LoVo (cell line): ENCODE measurements around the gene EOGT.

Experiments
- DNase-seq: peaks from one replicate; pipeline ENCODE4 v3.0.0-alpha.2; 2016; ENCODE audit warnings: low spot score

The EOGT gene

DNA sequence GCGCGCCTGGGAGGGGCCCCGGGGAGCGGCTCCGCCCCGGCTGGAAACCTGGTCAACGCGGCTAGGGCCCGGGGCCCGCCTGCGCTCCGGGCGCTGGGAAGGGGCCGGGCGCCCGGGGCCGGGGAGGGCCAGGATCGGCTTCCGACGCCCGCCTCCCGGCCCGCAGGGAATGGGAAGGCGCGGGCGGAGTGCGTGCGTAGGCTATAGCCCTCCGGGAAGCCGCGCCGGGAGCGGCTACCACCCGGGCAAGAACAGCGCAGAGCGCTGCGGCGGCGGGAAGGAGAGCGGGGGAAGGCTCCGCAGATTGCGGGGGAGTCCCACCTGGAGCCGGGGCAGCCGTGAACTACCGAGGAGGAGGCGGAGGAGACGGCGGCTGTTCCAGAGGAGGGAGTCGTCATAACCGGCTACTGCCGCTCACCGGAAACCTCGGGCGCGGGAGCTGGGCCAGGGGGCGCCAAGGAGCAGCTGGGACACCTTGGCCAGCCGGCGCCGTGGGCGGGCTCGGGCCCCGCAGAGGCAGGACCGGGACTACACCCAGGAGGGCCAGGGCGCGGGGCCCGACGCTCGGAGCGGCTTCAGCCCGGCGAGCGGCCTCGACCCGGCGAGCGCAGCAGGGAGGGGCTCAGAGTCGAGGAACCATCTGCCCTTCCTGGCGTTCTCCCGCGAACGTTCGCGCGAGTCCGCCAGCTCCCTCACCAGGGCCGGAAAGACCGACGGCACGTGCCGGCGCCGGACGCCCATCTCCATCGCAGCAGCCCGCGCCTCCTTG lies at the start of gene EOGT:
EOGT (minus strand) TSS at position 432 of the 769 bp plus-strand sequence. CDS start 3,838 bp downstream, outside the sequence.
- DNase-seq: peak; percentile 87

DNA sequence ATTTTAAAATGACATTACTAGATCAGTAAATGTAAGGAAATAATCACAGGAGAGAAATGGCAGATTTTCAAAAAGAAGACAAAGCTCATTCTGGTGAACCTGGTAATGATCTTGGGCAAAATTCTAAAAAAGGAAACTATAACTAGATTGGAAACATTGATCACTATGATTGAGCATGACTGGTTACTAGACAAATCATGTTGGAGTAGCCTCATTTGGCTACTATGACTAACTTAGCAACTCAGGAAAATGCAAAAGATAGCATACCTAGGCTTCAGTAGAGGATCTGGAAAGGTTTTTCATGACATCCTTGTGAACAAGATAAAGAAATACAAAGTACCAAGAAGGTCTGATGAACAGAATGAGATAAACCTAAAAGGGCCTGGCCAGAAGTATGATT lies 46.2 kb upstream of the EOGT start:
- DNase-seq: no peak

DNA sequence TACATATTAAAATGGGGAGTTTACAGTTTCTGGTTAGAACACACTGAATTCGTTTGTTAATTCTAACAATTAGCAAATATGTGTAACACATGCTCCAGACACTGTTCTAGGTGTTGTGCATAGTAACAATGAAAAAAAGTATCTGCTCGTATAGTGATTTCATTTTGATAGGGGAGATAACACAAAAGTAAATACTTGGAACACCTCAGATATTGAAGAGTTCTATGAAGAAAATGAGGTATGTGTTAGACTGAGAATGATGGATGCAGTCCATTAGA lies 45.4 kb upstream of the EOGT start:
- no peak for DNase-seq

DNA sequence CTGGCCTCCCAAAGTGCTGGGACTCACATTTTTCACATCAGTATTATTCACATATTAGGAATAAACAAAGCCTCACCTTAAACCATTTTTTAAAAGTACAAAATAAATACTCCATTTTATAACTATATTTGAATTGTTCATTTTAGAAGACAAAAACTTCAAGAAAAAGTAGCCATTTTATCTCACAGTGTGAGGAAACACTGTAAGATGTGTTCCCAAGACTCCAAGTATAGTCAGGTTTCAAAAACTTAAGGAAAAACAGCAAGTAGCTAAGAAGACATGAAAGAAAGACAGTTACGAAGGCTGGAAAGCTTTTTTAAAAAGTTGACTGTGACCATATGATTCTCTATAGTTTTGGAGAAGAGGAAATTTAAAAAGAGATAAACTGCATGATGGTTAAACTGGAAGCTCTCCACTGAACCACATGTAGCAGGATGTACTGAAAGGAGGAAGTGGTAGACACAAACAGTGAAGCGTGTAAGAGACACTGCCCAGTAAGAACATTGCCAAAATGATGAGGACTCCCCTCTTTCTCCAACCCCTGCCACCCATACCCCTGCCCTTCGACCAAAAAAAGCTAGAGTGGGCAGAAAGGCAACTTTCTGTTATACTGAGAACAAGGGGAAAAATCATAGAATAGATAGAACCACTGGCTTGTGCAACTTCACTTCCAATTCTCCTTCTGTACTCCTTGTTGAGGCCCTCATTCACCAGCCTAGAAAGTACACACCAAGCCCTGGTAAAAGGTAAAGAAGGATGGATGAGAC lies 44.9 kb upstream of the EOGT start:
- no peak for DNase-seq

DNA sequence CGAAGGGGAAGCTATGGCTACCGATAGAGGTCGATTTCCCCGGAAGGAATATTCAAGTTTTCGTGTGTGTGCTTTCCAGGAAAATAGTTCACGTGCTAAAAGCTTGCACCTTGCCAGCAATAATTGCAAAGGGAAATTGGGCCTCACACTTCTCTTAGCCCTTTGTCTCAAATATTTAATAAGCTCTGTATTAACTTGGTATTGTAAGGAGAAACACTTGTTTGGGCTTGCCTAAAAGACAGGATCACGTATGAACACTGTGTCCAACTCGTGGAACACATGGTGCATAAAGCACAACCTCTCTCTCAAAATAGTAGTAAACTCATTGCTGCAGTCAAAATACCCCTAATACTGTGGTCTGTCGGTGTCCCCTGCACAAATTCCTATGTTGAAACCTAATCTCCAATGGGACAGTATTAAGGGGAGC lies 39.0 kb upstream of the EOGT start:
- peak; percentile 2 for DNase-seq

DNA sequence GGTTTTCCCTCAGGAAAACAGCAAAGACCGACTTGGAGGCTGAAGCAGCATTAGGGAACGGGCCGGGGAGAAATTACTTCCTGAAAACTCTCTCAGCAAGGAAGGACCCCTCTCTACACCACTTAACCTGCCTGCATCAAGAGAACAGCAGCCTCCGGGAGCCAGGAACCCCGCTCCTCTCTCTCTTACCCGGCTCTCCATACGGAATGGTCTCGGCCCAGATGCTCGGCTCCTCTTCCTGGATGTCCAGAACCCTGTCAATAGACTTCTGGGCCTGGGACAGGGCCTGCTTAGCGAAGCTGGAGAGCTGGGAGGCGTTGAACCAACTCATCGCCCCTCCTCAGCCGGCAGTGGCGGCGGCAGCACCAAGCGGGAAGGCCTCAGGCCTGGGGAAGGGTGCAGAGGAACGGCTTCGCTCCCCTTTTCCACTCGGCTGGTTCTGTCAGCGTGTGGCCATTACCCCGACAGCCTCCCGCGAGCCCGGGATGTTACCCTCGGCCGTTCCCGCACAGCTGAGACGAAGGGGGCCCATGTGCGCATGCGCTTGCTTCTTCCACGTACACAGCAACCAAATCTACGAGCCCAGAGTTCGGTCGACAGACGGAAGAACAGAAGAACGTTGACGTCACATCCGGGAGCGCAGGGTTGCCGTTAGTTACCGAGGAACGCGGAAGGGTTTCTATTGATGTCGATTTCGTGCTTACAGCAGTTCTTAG lies 38.4 kb upstream of the EOGT start, which contains the start of gene TMF1:
TMF1 (minus strand) TSS at position 578 of the 716 bp plus-strand sequence; CDS start at position 331, 247 bp downstream.
- peak; percentile 99 for DNase-seq

DNA sequence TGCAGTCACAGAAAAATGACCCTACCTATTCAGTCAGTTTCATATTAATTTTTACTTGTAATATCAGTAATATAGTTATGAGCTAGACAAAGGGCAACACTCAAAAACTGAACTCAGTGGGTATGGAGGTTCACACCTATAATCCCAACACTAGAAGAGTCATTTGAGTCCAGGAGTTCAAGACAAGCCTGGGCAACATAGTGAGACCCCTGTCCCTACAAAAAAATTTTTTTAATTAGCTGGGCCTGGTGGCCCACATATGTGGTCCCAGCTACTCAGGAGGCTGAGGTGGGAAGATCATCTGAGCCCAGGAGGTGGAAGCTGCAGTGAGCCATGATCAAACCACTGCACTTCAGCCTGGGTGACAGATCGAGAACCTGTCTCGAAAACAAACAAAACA lies 35.5 kb upstream of the EOGT start:
- no peak for DNase-seq

DNA sequence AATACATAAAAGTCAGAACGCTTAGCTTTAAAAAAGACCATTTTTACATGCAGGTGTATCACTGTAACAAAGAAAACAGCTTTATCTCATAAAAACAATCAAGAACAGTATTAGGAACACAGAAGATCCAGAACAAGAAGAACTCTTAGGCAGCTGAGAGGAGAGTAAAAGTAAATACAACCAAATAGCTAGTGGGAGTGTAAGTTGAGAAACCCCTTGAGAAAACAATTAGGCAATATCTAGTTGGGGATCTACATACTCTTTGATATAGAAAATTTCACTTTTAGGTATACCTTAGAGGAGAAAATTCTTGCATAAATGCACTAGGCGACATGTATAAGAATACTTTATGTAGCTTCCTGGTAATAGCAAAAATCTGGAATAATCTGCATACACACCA lies 31.1 kb upstream of the EOGT start:
- DNase-seq: no peak

DNA sequence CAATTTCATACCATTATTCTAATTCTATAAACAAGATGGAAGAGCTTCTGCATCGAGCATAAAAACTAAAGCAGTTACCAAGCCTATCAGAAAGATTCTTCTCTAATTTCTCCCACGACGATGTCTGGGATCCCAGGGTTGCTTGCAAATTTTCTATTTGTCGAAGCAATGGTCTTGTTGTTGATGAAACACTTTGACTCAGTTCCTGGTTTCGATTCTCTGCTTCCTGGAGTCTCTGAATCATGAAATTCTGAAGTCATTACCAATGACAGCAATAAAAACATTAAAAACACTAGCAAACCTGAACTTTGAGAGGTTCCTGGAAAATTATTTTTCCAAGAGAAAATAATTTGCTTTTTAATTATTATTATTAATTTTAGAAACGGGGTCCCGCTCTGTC lies 20.0 kb upstream of the EOGT start:
- DNase-seq: no peak

DNA sequence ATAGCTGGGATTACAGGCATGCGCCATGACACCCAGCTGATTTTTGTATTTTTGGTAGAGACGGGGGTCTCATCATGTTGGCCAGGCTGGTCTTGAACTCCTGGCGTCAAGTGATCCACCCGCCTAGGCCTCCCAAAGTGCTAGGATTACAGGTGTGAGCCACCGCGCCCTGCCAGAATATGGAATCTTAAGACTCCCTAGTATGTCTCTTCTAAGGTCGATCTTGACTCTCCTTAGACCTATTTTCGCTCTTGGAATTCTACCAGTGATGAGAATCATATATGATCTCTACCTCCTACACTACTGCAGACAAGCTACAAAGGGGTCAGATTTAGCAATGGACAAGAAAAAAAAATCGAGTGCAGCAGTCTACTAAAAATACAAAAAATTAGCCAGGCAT lies 19.3 kb upstream of the EOGT start:
- DNase-seq: no peak

DNA sequence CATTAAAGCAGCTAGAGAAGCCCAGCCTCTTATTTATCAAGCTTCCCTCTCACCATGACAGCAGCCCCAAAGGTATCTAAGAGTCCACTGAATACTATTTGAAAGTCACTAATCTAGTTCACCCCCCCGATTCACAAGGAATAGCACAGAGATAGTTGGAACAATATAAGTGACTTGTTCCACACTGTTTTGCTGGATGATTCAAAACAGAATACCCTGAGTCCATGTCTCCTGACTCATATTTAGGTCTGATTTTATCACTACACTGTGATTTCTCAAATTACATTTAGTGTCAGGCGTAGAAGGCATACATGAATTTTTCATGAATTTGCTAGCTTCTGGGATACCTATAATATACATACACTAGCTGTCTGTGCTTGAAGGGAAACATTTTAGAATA lies 18.7 kb upstream of the EOGT start:
- no peak for DNase-seq

DNA sequence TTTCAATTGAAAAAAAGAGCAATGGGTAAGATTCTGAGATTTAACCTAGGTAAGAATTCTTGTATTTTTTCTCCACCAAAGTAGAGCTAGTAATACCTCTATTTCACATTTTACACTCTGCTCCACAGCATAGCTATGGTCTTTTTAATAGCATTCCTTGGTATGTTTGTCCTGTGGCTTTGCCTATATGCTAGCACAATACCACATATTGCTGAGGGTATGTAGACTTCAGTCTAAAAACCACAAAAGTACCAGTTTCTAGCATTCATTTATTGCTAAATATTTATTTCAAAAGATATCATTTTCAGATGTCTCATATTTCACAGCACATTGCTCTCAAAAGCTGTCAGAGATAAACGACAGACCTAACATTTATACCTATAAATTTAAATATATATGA lies 18.2 kb upstream of the EOGT start:
- no peak for DNase-seq

DNA sequence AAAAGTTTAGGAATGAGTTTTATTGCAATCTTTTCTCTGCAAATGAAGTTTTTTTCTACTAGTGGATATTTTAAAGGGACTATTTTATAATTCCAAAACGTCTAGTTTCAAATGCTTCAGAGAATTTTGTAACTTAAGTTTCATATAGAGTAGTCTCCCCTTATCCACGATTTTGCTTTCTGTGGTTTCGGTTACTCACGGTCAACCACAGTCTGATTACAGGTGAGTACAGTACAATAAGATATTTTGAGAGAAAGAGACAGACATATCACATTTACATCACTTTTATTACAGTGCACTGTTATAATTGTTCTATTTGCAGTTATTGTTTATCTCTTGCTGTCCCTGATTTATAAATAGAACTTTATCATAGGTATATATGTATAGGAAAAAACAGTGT lies 7.4 kb upstream of the EOGT start:
- no peak for DNase-seq

DNA sequence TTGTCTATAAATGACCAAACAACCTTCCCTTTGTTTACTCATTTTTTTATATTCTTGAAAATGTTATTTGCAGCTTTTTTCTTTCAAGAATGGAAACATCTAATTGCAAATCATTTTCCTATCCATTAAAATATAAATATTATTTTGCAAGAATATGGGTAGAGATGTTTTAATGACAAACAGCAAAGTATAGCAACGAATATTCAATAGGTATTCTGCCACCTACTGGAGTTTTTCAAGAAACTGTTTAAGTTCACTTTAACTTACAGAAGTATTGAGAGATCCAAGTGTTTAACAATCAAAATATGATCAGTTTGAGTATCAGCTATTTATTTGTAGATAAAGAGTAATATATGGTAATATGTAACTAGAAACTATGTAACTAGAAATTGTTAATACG lies 6.9 kb upstream of the EOGT start:
- DNase-seq: no peak

DNA sequence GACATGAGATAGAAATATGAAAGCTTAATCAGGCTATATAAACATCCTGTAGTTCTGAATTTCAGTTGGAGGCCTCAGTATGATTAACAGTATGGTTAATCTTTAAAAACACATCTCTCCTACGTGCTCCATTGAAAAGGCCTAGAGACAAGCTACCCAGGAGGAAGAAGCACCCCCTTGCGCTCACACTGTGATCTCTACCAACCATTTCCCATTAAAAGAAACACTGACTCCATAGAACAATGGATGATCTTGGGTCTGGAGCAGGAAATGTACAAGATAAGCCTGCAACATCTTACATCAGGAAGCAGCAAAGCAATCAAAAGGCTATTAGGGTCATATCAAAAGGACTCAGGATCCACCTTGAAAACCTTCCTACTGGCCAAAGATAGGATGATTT lies 3.4 kb upstream of the EOGT start:
- DNase-seq: no peak

DNA sequence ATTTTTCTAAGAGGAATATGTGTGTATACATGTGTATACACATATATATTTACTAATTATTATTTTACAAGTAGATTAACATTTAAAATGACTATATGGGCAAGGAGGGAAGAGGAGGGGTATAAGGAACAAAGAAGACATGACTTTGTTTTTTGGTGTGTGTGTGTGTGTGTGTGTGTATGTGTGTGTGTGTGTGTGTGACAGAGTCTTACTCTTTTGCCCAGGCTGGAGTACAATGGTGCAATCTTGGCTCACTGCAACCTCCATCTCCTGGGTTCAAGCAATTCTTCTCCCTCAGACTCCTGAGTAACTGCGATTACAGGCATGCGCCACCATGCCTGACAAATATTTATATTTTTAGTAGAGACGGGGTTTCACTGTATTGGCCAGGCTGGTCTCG lies 2.6 kb upstream of the EOGT start:
- no peak for DNase-seq

DNA sequence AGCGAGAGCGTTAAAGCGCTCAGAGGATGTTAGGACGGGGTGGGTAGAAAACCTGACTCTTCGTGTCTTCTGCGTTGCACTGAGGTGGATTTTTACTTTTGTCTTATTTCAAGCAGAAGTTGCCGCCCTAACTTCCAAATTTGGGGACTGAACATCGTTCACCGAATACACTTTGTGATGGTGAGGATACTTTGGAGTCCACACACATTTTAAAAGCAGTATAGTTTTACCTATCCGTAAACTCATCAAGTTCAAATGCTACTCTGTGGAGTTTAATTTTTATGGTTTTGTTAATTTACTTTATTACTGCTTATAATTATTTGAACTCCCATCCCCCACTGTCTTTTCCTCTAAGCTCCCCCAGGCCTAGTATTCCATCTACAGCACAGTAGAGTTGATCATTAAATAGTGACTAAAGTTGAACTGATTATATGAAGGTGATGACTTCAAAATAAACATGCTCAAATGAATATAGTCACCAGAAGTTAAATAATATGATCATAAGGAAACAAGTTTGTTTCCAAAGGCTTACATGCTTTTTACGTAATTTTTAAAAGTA lies 617 bp upstream of the EOGT start:
- DNase-seq: no peak

DNA sequence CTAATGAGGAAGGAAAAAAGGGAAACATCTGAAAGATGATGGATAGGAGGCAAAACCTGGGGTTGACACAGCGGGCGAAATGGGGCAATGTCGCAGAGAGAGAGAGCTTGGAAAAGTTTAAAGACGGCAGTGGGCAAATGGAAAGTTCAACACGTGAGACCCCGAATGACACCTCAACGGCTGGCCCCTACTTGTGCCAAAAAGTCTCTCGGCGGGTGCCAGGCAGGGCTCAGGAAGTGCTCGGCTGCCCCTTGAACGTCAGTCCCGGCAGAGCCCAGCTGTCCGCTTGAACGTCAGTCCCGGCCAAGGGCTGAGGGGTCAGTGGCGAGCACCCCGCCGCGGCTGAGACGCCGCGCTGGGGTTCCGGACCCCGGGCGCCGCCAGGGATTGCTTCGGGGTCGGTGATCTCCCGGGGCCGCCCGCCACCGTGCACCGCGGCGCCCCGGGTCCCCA lies 658 bp downstream of the EOGT start:
- peak; percentile 28 for DNase-seq

DNA sequence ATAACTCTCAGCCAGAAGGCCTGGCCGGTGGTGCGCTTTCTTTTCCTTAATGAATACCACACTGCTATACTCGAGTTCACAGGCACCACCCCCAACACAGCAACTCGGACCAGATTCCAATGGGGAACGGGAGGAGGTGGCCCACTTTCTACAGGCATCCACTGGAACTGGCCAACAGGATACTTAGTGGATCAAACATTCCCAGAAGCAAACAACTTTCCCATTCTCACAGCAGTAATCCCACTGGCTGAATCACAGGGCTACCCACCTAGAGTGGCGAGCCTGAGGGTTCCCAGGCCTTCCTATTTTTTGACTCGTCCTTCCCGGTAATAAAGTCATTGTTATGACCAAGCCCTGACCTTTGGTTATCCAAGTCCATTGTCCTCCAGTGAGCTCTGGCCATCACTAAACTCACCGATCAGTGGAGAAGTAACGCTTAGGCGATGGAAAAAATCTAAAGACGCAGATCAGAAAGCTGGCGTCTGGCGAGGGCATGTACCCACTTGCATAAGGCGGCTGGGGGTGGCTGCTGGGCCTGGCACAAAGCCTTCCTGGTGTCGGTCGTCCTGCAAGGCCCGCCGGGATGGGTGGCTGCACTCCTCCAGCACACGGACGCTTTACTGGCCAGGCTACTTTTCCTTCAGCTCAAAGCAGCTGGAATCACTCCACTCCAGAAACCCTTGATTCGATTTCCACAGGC lies 1.2 kb downstream of the EOGT start:
- no peak for DNase-seq

DNA sequence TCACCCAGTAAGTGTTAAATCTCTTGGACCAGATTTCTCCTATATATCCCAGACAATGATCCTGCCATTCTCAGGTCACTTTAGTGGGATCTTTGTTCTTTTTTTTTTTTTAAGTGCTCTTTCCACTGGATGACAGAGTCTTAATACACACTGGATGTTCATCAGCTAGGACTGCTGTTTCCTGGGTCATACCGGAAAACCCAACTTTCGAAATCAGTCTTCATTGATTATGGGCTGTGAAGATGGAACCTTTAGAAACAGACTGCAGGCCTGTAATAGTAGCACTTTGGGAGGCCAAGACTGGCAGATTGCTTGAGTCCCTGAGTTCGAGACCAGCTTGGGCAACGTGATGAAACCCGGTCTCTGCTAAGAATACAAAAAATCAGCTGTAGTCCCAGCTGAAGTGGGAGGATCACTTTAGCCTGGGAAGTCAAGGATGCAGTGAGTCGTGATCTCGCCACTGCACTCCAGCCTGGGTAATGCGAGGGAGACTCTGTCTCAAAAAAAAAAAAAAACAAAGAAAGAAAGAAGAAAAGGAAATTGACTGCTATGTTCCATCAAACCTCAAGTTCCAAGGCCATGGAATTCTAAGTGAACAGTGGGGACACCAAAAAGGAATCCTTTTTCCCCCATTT lies 2.3 kb downstream of the EOGT start:
- DNase-seq: no peak
